Activated naive CD8-positive, alpha-beta T cell treated with anti-CD3 and anti-CD28 coated beads, Interleukin-2, amount 50 U/mL, for 24 hours (primary cell): ENCODE results near the gene PLCH1.

ENCODE experiments used
- ATAC-seq: fragments of 150-1000 bp; cut with Tn5 transposase; one replicate; pipeline ENCODE4 v1.10.0; 2021
- DNase-seq: peaks from one replicate; pipeline ENCODE4 v3.0.0; 2021
- H3K27ac Mint-ChIP-seq: one replicate; pipeline ENCODE4 v1.8.0; 2021; ENCODE audit warnings: mild to moderate bottlenecking, mixed read lengths
- H3K27me3 Mint-ChIP-seq: one replicate; pipeline ENCODE4 v1.8.0; 2021; ENCODE audit warnings: mixed read lengths
- H3K36me3 Mint-ChIP-seq: one replicate; pipeline ENCODE4 v1.8.0; 2021; ENCODE audit warnings: low read depth, mixed read lengths
- H3K4me1 Mint-ChIP-seq: one replicate; pipeline ENCODE4 v1.8.0; 2021; ENCODE audit warnings: mixed read lengths
- H3K4me3 Mint-ChIP-seq: one replicate; pipeline ENCODE4 v1.8.0; 2021; ENCODE audit warnings: mild to moderate bottlenecking, moderate library complexity, mixed read lengths
- H3K9me3 Mint-ChIP-seq: one replicate; pipeline ENCODE4 v1.8.0; 2021; ENCODE audit warnings: mixed read lengths

The PLCH1 gene

GRCh38 chr3:155554777-155555451 lies 190.0 kb downstream of the PLCH1 start:
- peak overlapping the region; percentile 32 for H3K27ac Mint-ChIP-seq
- no peaks in the 10 kb centered on the region for H3K9me3 Mint-ChIP-seq
- DNase-seq (no peak), ATAC-seq (no peak)
- peaks cover 25% of the 10 kb centered on the region for H3K4me1 Mint-ChIP-seq
- H3K27me3 Mint-ChIP-seq, result no peaks in the 10 kb centered on the region
- no peaks in the 10 kb centered on the region for H3K36me3 Mint-ChIP-seq
- H3K4me3 Mint-ChIP-seq, result no peak overlapping the region

GRCh38 chr3:155553780-155554179 lies 191.1 kb downstream of the PLCH1 start:
- Mint-ChIP-seq H3K4me3 (peak overlapping the region; percentile 2), H3K4me1 (peaks cover 32% of the 10 kb centered on the region), H3K9me3 (no peaks in the 10 kb centered on the region), H3K27ac (peak overlapping the region; percentile 2), H3K27me3 (no peaks in the 10 kb centered on the region), H3K36me3 (no peaks in the 10 kb centered on the region)
- ATAC-seq, result peak; percentile 74
- DNase-seq, result no peak

- DNase-seq (no peak), ATAC-seq (no peak)
- Mint-ChIP-seq H3K9me3 (no peaks in the 10 kb centered on the region), H3K27ac (peak overlapping the region; percentile 2), H3K4me3 (no peak overlapping the region), H3K4me1 (peaks cover 33% of the 10 kb centered on the region), H3K27me3 (no peaks in the 10 kb centered on the region), H3K36me3 (no peaks in the 10 kb centered on the region)
Observed at GRCh38 chr3:155553326-155553725, 191.5 kb downstream of the PLCH1 start.

GRCh38 chr3:155550391-155550790 lies 194.5 kb downstream of the PLCH1 start:
- no peak for ATAC-seq
- DNase-seq, result no peak
- Mint-ChIP-seq H3K27ac (no peak overlapping the region), H3K36me3 (no peaks in the 10 kb centered on the region), H3K4me1 (peaks cover 30% of the 10 kb centered on the region), H3K27me3 (no peaks in the 10 kb centered on the region), H3K4me3 (no peak overlapping the region), H3K9me3 (no peaks in the 10 kb centered on the region)

- ATAC-seq (no peak), DNase-seq (no peak)
- Mint-ChIP-seq H3K4me3 (no peak overlapping the region), H3K36me3 (no peaks in the 10 kb centered on the region), H3K27me3 (no peaks in the 10 kb centered on the region), H3K4me1 (peaks cover 17% of the 10 kb centered on the region), H3K27ac (no peak overlapping the region), H3K9me3 (no peaks in the 10 kb centered on the region)
Observed at GRCh38 chr3:155549087-155549486, 195.8 kb downstream of the PLCH1 start.

GRCh38 chr3:155548195-155548594 lies 196.7 kb downstream of the PLCH1 start:
- Mint-ChIP-seq H3K36me3 (no peaks in the 10 kb centered on the region), H3K4me1 (peaks cover 8% of the 10 kb centered on the region), H3K27ac (no peak overlapping the region), H3K27me3 (no peaks in the 10 kb centered on the region), H3K9me3 (no peaks in the 10 kb centered on the region), H3K4me3 (no peak overlapping the region)
- ATAC-seq, result no peak
- no peak for DNase-seq

GRCh38 chr3:155535098-155535497 lies 209.8 kb downstream of the PLCH1 start:
- Mint-ChIP-seq H3K4me1 (no peaks in the 10 kb centered on the region), H3K4me3 (no peak overlapping the region), H3K27me3 (no peaks in the 10 kb centered on the region), H3K9me3 (peaks cover 32% of the 10 kb centered on the region), H3K27ac (no peak overlapping the region), H3K36me3 (no peaks in the 10 kb centered on the region)
- no peak for ATAC-seq
- no peak for DNase-seq

- ATAC-seq (no peak), DNase-seq (no peak)
- no peaks in the 10 kb centered on the region for H3K27me3 Mint-ChIP-seq
- no peaks in the 10 kb centered on the region for H3K4me1 Mint-ChIP-seq
- no peak overlapping the region for H3K4me3 Mint-ChIP-seq
- H3K27ac Mint-ChIP-seq, result no peak overlapping the region
- peaks cover 11% of the 10 kb centered on the region for H3K9me3 Mint-ChIP-seq
- H3K36me3 Mint-ChIP-seq, result no peaks in the 10 kb centered on the region
Observed at GRCh38 chr3:155528579-155528978, 216.3 kb downstream of the PLCH1 start.

- Mint-ChIP-seq H3K4me3 (no peak overlapping the region), H3K36me3 (no peaks in the 10 kb centered on the region), H3K27me3 (no peaks in the 10 kb centered on the region), H3K4me1 (no peaks in the 10 kb centered on the region), H3K9me3 (peaks cover under 1% of the 10 kb centered on the region), H3K27ac (no peak overlapping the region)
- no peak for ATAC-seq
- DNase-seq, result no peak
Observed at GRCh38 chr3:155525324-155525833, 219.5 kb downstream of the PLCH1 start.

- H3K4me1 Mint-ChIP-seq, result no peaks in the 10 kb centered on the region
- no peak overlapping the region for H3K4me3 Mint-ChIP-seq
- H3K36me3 Mint-ChIP-seq, result no peaks in the 10 kb centered on the region
- ATAC-seq (no peak), DNase-seq (no peak)
- no peaks in the 10 kb centered on the region for H3K9me3 Mint-ChIP-seq
- no peak overlapping the region for H3K27ac Mint-ChIP-seq
- H3K27me3 Mint-ChIP-seq, result no peaks in the 10 kb centered on the region
Observed at GRCh38 chr3:155520463-155520862, 224.4 kb downstream of the PLCH1 start.

- DNase-seq, result no peak
- no peaks in the 10 kb centered on the region for H3K36me3 Mint-ChIP-seq
- H3K4me3 Mint-ChIP-seq, result no peak overlapping the region
- ATAC-seq, result no peak
- H3K4me1 Mint-ChIP-seq, result no peaks in the 10 kb centered on the region
- H3K9me3 Mint-ChIP-seq, result no peaks in the 10 kb centered on the region
- no peaks in the 10 kb centered on the region for H3K27me3 Mint-ChIP-seq
- no peak overlapping the region for H3K27ac Mint-ChIP-seq
Observed at GRCh38 chr3:155519078-155519477, 225.8 kb downstream of the PLCH1 start.

- H3K4me3 Mint-ChIP-seq, result no peak overlapping the region
- DNase-seq, result no peak
- no peak for ATAC-seq
- H3K36me3 Mint-ChIP-seq, result no peaks in the 10 kb centered on the region
- no peaks in the 10 kb centered on the region for H3K9me3 Mint-ChIP-seq
- no peaks in the 10 kb centered on the region for H3K4me1 Mint-ChIP-seq
- H3K27me3 Mint-ChIP-seq, result no peaks in the 10 kb centered on the region
- no peak overlapping the region for H3K27ac Mint-ChIP-seq
Observed at GRCh38 chr3:155517903-155518302, 227.0 kb downstream of the PLCH1 start.

GRCh38 chr3:155516439-155516838 lies 228.4 kb downstream of the PLCH1 start:
- Mint-ChIP-seq H3K4me1 (no peaks in the 10 kb centered on the region), H3K27ac (no peak overlapping the region), H3K36me3 (no peaks in the 10 kb centered on the region), H3K9me3 (peaks cover 9% of the 10 kb centered on the region), H3K27me3 (no peaks in the 10 kb centered on the region), H3K4me3 (no peak overlapping the region)
- ATAC-seq, result no peak
- DNase-seq, result no peak

GRCh38 chr3:155512867-155513261 lies 232.0 kb downstream of the PLCH1 start:
- no peak for ATAC-seq
- DNase-seq, result no peak
- Mint-ChIP-seq H3K36me3 (no peaks in the 10 kb centered on the region), H3K9me3 (peaks cover 9% of the 10 kb centered on the region), H3K4me3 (no peak overlapping the region), H3K27ac (no peak overlapping the region), H3K27me3 (no peaks in the 10 kb centered on the region), H3K4me1 (no peaks in the 10 kb centered on the region)

GRCh38 chr3:155512175-155512866 lies 232.6 kb downstream of the PLCH1 start:
- DNase-seq (no peak), ATAC-seq (no peak)
- H3K27ac Mint-ChIP-seq, result no peak overlapping the region
- H3K4me3 Mint-ChIP-seq, result no peak overlapping the region
- H3K27me3 Mint-ChIP-seq, result no peaks in the 10 kb centered on the region
- H3K9me3 Mint-ChIP-seq, result peaks cover 9% of the 10 kb centered on the region
- H3K36me3 Mint-ChIP-seq, result no peaks in the 10 kb centered on the region
- no peaks in the 10 kb centered on the region for H3K4me1 Mint-ChIP-seq
